K562 (cell line): ENCODE results near the gene PLCB4. TPM values are rescaled to one million over a fixed set of nuclear protein-coding genes. Genes with fewer than 3 reads are reported as not detected.

Source experiments
- ATAC-seq: fragments of 200-7000 bp; cut with Tn5 transposase; 3 replicates; pipeline ENCODE4 v1.9.1; 2020; ENCODE audit warnings: moderate library complexity
- BruUV-seq: library from RNA; stranded (reverse); fragments of 400-500 nt; replicated peaks from 2 replicates; lab custom pipeline; 2021; lab: Mats Ljungman, UMichigan
- CTCF ChIA-PET: fragments of 300-600 bp; formaldehyde crosslinking; extraction: SDS; loops from one replicate; lab custom pipeline; 2021; ENCODE audit warnings: low intra/inter-chr PET ratio; lab: Yijun Ruan, JAX
- POLR2A ChIA-PET: fragments of 300-600, 350-650 bp; sonication (Branson Sonifier 250); formaldehyde crosslinking; extraction: SDS; loops from one replicate; lab custom pipeline; 2021; ENCODE audit warnings: antibody characterized with exemption, inconsistent platforms; lab: Yijun Ruan, JAX
- DNase-seq, 4 experiments: peaks; one replicate each; pipeline versions ENCODE4 v3.0.0 to v3.0.0-alpha.2; 2011 to 2018; ENCODE audit warnings: low spot score in 3 of 4, mixed read lengths in 3 of 4; ENCODE audit errors: extremely low read depth in 1 of 4
- FAIRE-seq: peaks from 2 replicates; lab custom pipeline; 2011; peaks lifted over from hg19 to GRCh38; lab: Jason Lieb, UNC
- H2AFZ ChIP-seq: 2 replicates; pipeline ENCODE4 v1.6.0; 2011; ENCODE audit warnings: low read depth, low read length, control low read depth, inconsistent platforms
- H3K27ac ChIP-seq: fragments of 200-600 bp; 3 replicates; pipeline ENCODE4 v1.8.0; 2011; ENCODE audit warnings: low read depth, mild to moderate bottlenecking, control low read depth, inconsistent platforms, low read length, moderate library complexity, mixed read lengths; ENCODE audit errors: extremely low read depth
- H3K27me3 ChIP-seq, 2 experiments: fragments of 300-600 bp in 1 of 2; 2 replicates in 1 of 2; 3 replicates in 1 of 2; pipeline versions ENCODE4 v1.6.0 to v1.8.0; 2011; ENCODE audit warnings: inconsistent platforms in 2 of 2, low read length in 2 of 2, mild to moderate bottlenecking in 1 of 2, mixed read lengths in 1 of 2, moderate library complexity in 1 of 2; ENCODE audit not compliant: control insufficient read depth in 2 of 2, insufficient read depth in 2 of 2
- H3K36me3 ChIP-seq: fragments of 300-600 bp; 3 replicates; pipeline ENCODE4 v1.8.0; 2011; ENCODE audit warnings: mild to moderate bottlenecking, low read length, inconsistent platforms; ENCODE audit not compliant: control insufficient read depth, insufficient read depth
- H3K4me1 ChIP-seq, 2 experiments: fragments of 200-600 bp in 1 of 2; replicated peaks in 1 of 2; 2 replicates in 1 of 2; 3 replicates in 1 of 2; pipeline versions ENCODE4 v1.5.1 to v1.8.0; 2011; ENCODE audit warnings: inconsistent platforms in 2 of 2, low read length in 2 of 2, mild to moderate bottlenecking in 1 of 2, mixed read lengths in 1 of 2, moderate library complexity in 1 of 2; ENCODE audit not compliant: control insufficient read depth in 2 of 2, insufficient read depth in 2 of 2
- H3K4me2 ChIP-seq: 2 replicates; pipeline ENCODE4 v1.6.1; 2011; ENCODE audit warnings: low read length, control low read depth, inconsistent platforms, mixed read lengths; ENCODE audit not compliant: insufficient read depth
- H3K4me3 ChIP-seq: fragments of 200-600 bp; sonication (generic), shearing (Covaris generic); 2 replicates; pipeline ENCODE4 v1.5.1; 2016; ENCODE audit warnings: control low read depth, inconsistent platforms
- H3K79me2 ChIP-seq: fragments of 200-600 bp; 3 replicates; pipeline ENCODE4 v1.8.0; 2011; ENCODE audit warnings: low read length, inconsistent platforms; ENCODE audit not compliant: control insufficient read depth, insufficient read depth
- H3K9ac ChIP-seq, 2 experiments: 2 replicates each; pipeline versions ENCODE4 v1.6.0 to v1.6.1; 2011; ENCODE audit warnings: low read depth in 2 of 2, low read length in 2 of 2, control low read depth in 1 of 2, inconsistent platforms in 1 of 2, mild to moderate bottlenecking in 1 of 2, mixed read lengths in 1 of 2; ENCODE audit not compliant: insufficient read depth in 1 of 2
- H3K9me1 ChIP-seq: one replicate; pipeline ENCODE4 v1.6.0; 2011; ENCODE audit warnings: inconsistent platforms, mild to moderate bottlenecking, low read length, moderate library complexity; ENCODE audit not compliant: control insufficient read depth, insufficient read depth
- H3K9me3 ChIP-seq: replicated peaks from 2 replicates; pipeline ENCODE4 v1.5.1; 2011; ENCODE audit warnings: low read depth, low read length, inconsistent platforms; ENCODE audit not compliant: control insufficient read depth, insufficient read depth
- H4K20me1 ChIP-seq: replicated peaks from 2 replicates; pipeline ENCODE4 v1.6.1; 2011; ENCODE audit warnings: low read length, inconsistent platforms, mixed read lengths; ENCODE audit not compliant: control insufficient read depth, insufficient read depth
- CBX3 ChIP-seq, 2 experiments: IDR thresholded peaks; 1 replicate in 1 of 2; 2 replicates in 1 of 2; pipeline ENCODE4 v1.6.1; 2012; ENCODE audit warnings: inconsistent platforms in 2 of 2, low read length in 2 of 2, borderline replicate concordance in 1 of 2, control low read depth in 1 of 2
- CBX5 ChIP-seq: IDR thresholded peaks from 2 replicates; pipeline ENCODE4 v1.6.1; 2014; ENCODE audit warnings: low read depth, borderline replicate concordance
- DACH1 ChIP-seq: fragments of 450-650 bp; IDR thresholded peaks from 2 replicates; pipeline ENCODE4 v1.6.1; 2018; ENCODE audit not compliant: partially characterized antibody
- ID3 ChIP-seq, 2 experiments: fragments of 250-450 bp in 1 of 2; fragments of 450-650 bp in 1 of 2; sonication (Bioruptor Pico) in 1 of 2; IDR thresholded peaks; 2 replicates each; pipeline versions ENCODE4 v1.6.1 to v1.8.0; 2016 to 2021; ENCODE audit warnings: mild to moderate bottlenecking in 2 of 2, moderate library complexity in 2 of 2, missing compliant biosample characterization in 1 of 2, missing genetic modification characterization in 1 of 2
- IRF2 ChIP-seq: sonication (generic); formaldehyde crosslinking; IDR thresholded peaks from 2 replicates; pipeline ENCODE4 v1.8.1; 2022; ENCODE audit warnings: mild to moderate bottlenecking, missing genetic modification reagents
- MED1 ChIP-seq: sonication (generic); formaldehyde crosslinking; IDR thresholded peaks from 2 replicates; pipeline ENCODE4 v1.8.1; 2023; ENCODE audit warnings: missing genetic modification reagents, borderline replicate concordance
- NR2F6 ChIP-seq: fragments of 450-650 bp; formaldehyde crosslinking; IDR thresholded peaks from 2 replicates; pipeline ENCODE4 v1.4.0; 2020; ENCODE audit warnings: mild to moderate bottlenecking
- PATZ1 ChIP-seq: fragments of 250-450 bp; sonication (Bioruptor Pico); IDR thresholded peaks from 2 replicates; pipeline ENCODE4 v1.5.0; 2020; ENCODE audit warnings: mild to moderate bottlenecking, borderline replicate concordance
- RBM14 ChIP-seq: fragments of 200-400 bp; formaldehyde crosslinking; IDR thresholded peaks from 2 replicates; pipeline ENCODE4 v1.6.1; 2018; ENCODE audit warnings: low read depth, mild to moderate bottlenecking, low read length, moderate library complexity, borderline replicate concordance; ENCODE audit not compliant: insufficient read depth
- RFX5 ChIP-seq: IDR thresholded peaks from 2 replicates; pipeline ENCODE4 v1.6.1; 2011; ENCODE audit warnings: low read depth, mild to moderate bottlenecking, improper control_type of control experiment, low read length
- WGBS: fragments of 100-300 bp; shearing (Covaris generic); methylation state at CpG from one replicate; pipeline ENCODE4 v1.1.6; 2016; ENCODE audit warnings: low coverage, mixed read lengths; ENCODE audit not compliant: insufficient coverage; ENCODE audit errors: missing lambda C conversion rate; 5-methylcytosine and 5-hydroxymethylcytosine counted together
- in situ Hi-C: fragments of 300-500 bp; cut with MboI; formaldehyde crosslinking; loops from 4 replicates; pipeline ENCODE4 v1.15.0; 2018; ENCODE audit warnings: inconsistent platforms, mixed read lengths
- intact Hi-C: fragments of 100-400 bp; cut with micrococcal nuclease; formaldehyde crosslinking; loops from 2 replicates; pipeline ENCODE4 v1.14.2; 2022
- polyA plus RNA-seq, 8 experiments: library from polyadenylated mRNA; depleted of rRNA in 4 of 8; stranded (reverse) in 5 of 8; unstranded in 3 of 8; fragments of >200 nt; fragmentation: Nextera tagmentation in 2 of 8; fragmentation: Illumina TruSeq in 1 of 8; extraction: Ambion mirVana in 2 of 8; extraction: Trizol in 1 of 8; gene quantifications; 2 replicates each; pipeline versions ENCODE4 v1.2.1 to v1.2.3, GENCODE V29; 2011 to 2014; ENCODE audit warnings: inconsistent platforms in 1 of 8, missing spikeins in 1 of 8
- total RNA-seq, 7 experiments: library from RNA; depleted of rRNA in 6 of 7; stranded (reverse); fragments of >200 nt in 6 of 7; fragmentation: Illumina TruSeq in 2 of 7; extraction: Trizol in 2 of 7; gene quantifications; 2 replicates each; pipeline versions ENCODE4 v1.2.1 to v1.2.3, GENCODE V29; 2011 to 2021; ENCODE audit warnings: low replicate concordance in 1 of 7

Gene PLCB4
- total and polyA plus RNA-seq, 9 of the 15 experiments (the other 6 are each of a cell fraction or from before 2014, with no cell fraction given) = 0.20 to 2.9 (median 0.52) TPM

GRCh38 chr20:9401371-9401770 is 332.5 kb downstream of the PLCB4 start (continued):
- TF ChIP-seq NR2F6 (CRISPR knock-in tag) = no peak
- no peak for TF ChIP-seq IRF2
- no peak for TF ChIP-seq ID3 (CRISPR knock-in tag; IDR thresholded peaks at IDR 0.05)
- no peak for TF ChIP-seq ID3 (tag; IDR thresholded peaks at IDR 0.05)
- no peak for TF ChIP-seq CBX3 (IDR thresholded peaks at IDR 0.05; ENCODE audit: borderline replicate concordance in 1 of 2, low read length in 2 of 2)
- TF ChIP-seq DACH1 = no peak
- no peak for TF ChIP-seq CBX5
- TF ChIP-seq MED1 (CRISPR knock-in tag) = no peak
- TF ChIP-seq, all 486 proteins: peak for 0

GRCh38 chr20:9402141-9402540 is 333.3 kb downstream of the PLCB4 start:
- Histone ChIP-seq H3K9me1 (no peaks in the 10 kb centered on the region), H2AFZ (no peak overlapping the region), H3K27me3 (no peaks in the 10 kb centered on the region), H3K4me2 (no peak overlapping the region), H3K79me2 (no peaks in the 10 kb centered on the region), H3K4me3 (no peak overlapping the region), H3K36me3 (no peaks in the 10 kb centered on the region), H3K9ac (no peak overlapping the region), H3K27ac (no peak overlapping the region), H3K9me3 (no peaks in the 10 kb centered on the region), H3K4me1 (no peaks in the 10 kb centered on the region), H4K20me1 (no peaks in the 10 kb centered on the region)
- BruUV-seq = no TSS peak
- WGBS = 14% methylated on average over 5 of the region's 6 CpGs
- intact Hi-C loops (no loop called here), in situ Hi-C loops (no loop called here)
- ATAC-seq (no peak), FAIRE-seq (no peak), DNase-seq (no peak)
- ChIA-PET CTCF (no interaction called here), POLR2A (no interaction called here)
- TF ChIP-seq RFX5 = no peak
- no peak for TF ChIP-seq PATZ1
- no peak for TF ChIP-seq RBM14
